H9 (cell line): Measurements from ENCODE around the gene ROBO1. TPM values are rescaled to one million over a fixed set of nuclear protein-coding genes. Genes with fewer than 3 reads are reported as not detected.

Experiments used
- DNase-seq: peaks from one replicate; pipeline ENCODE4 v3.0.0-alpha.2; 2017
- H2AFZ ChIP-seq: one replicate; pipeline ENCODE4 v1.6.1; 2013; ENCODE audit warnings: mild to moderate bottlenecking, low read length, control low read depth, moderate library complexity
- H2AK5ac ChIP-seq: 2 replicates; pipeline ENCODE4 v1.6.1; 2013; ENCODE audit warnings: low read length, control low read depth, mixed read lengths; ENCODE audit not compliant: insufficient read length
- H2BK120ac ChIP-seq: one replicate; pipeline ENCODE4 v1.6.1; 2013; ENCODE audit warnings: low read depth, mild to moderate bottlenecking, low read length, control low read depth, inconsistent platforms; ENCODE audit not compliant: poor library complexity, severe bottlenecking
- H2BK12ac ChIP-seq: 2 replicates; pipeline ENCODE4 v1.6.1; 2013; ENCODE audit warnings: low read length, control low read depth, mixed read lengths, low read depth; ENCODE audit not compliant: insufficient read length
- H2BK15ac ChIP-seq: 2 replicates; pipeline ENCODE4 v1.6.1; 2013; ENCODE audit warnings: low read depth, low read length, control low read depth
- H2BK20ac ChIP-seq: one replicate; pipeline ENCODE4 v1.6.1; 2013; ENCODE audit warnings: low read depth, mild to moderate bottlenecking, low read length, control low read depth, inconsistent platforms; ENCODE audit not compliant: poor library complexity, severe bottlenecking
- H2BK5ac ChIP-seq: 2 replicates; pipeline ENCODE4 v1.6.1; 2013; ENCODE audit warnings: low read length, control low read depth, mixed read lengths; ENCODE audit not compliant: insufficient read length
- H3K14ac ChIP-seq: 2 replicates; pipeline ENCODE4 v1.6.1; 2013; ENCODE audit warnings: low read length, control low read depth; ENCODE audit not compliant: insufficient read depth
- H3K18ac ChIP-seq: 2 replicates; pipeline ENCODE4 v1.6.1; 2013; ENCODE audit warnings: low read depth, mild to moderate bottlenecking, mixed read lengths, low read length, control low read depth; ENCODE audit not compliant: insufficient read length
- H3K23ac ChIP-seq: 2 replicates; pipeline ENCODE4 v1.6.1; 2013; ENCODE audit warnings: low read length, control low read depth, mixed read lengths, low read depth; ENCODE audit not compliant: insufficient read length
- H3K23me2 ChIP-seq: 2 replicates; pipeline ENCODE4 v1.6.1; 2013; ENCODE audit warnings: low read depth, mild to moderate bottlenecking, mixed read lengths, low read length, control low read depth; ENCODE audit not compliant: insufficient read length, poor library complexity, severe bottlenecking
- H3K27ac ChIP-seq: 2 replicates; pipeline ENCODE4 v1.5.1; 2013; ENCODE audit warnings: low read length, control low read depth, mixed read lengths, low read depth; ENCODE audit not compliant: insufficient read length
- H3K27me3 ChIP-seq: 2 replicates; pipeline ENCODE4 v1.6.1; 2013; ENCODE audit warnings: low read length, control low read depth, inconsistent platforms; ENCODE audit not compliant: insufficient read depth
- H3K4ac ChIP-seq: 2 replicates; pipeline ENCODE4 v1.6.1; 2013; ENCODE audit warnings: low read depth, mild to moderate bottlenecking, control low read depth, inconsistent platforms, low read length, moderate library complexity
- H3K4me1 ChIP-seq: 2 replicates; pipeline ENCODE4 v1.6.1; 2013; ENCODE audit warnings: low read length, control low read depth, inconsistent platforms; ENCODE audit not compliant: insufficient read depth
- H3K4me2 ChIP-seq: 2 replicates; pipeline ENCODE4 v1.6.1; 2013; ENCODE audit warnings: low read length, control low read depth, mixed read lengths; ENCODE audit not compliant: insufficient read length, insufficient read depth
- H3K56ac ChIP-seq: 2 replicates; pipeline ENCODE4 v1.6.1; 2013; ENCODE audit warnings: low read depth, mild to moderate bottlenecking, mixed read lengths, low read length, control low read depth; ENCODE audit not compliant: insufficient read length
- H3K79me1 ChIP-seq: 2 replicates; pipeline ENCODE4 v1.6.1; 2013; ENCODE audit warnings: low read depth, mild to moderate bottlenecking, moderate library complexity, low read length, control low read depth, inconsistent platforms; ENCODE audit not compliant: insufficient read depth, poor library complexity, severe bottlenecking
- H3K79me2 ChIP-seq: 2 replicates; pipeline ENCODE4 v1.6.1; 2013; ENCODE audit warnings: low read length, control low read depth, inconsistent platforms; ENCODE audit not compliant: insufficient read depth
- H3K9ac ChIP-seq: 2 replicates; pipeline ENCODE4 v1.6.1; 2013; ENCODE audit warnings: low read length, control low read depth, mixed read lengths; ENCODE audit not compliant: insufficient read length; ENCODE audit errors: extremely low read depth
- H3K9me3 ChIP-seq: one replicate; pipeline ENCODE4 v1.6.1; 2013; ENCODE audit warnings: low read depth, low read length, inconsistent platforms; ENCODE audit not compliant: control insufficient read depth
- H3T11ph ChIP-seq: one replicate; pipeline ENCODE4 v1.6.1; 2013; ENCODE audit warnings: mild to moderate bottlenecking, low read length, control low read depth, inconsistent platforms
- H4K20me1 ChIP-seq: one replicate; pipeline ENCODE4 v1.6.1; 2013; ENCODE audit not compliant: control insufficient read depth, insufficient read length, insufficient read depth
- H4K5ac ChIP-seq: 2 replicates; pipeline ENCODE4 v1.6.1; 2013; ENCODE audit warnings: low read depth, mild to moderate bottlenecking, mixed read lengths, low read length, control low read depth; ENCODE audit not compliant: insufficient read length
- H4K8ac ChIP-seq: replicated peaks from 2 replicates; pipeline ENCODE4 v1.6.1; 2013; ENCODE audit warnings: low read length, control low read depth, mixed read lengths, low read depth; ENCODE audit not compliant: insufficient read length
- H4K91ac ChIP-seq: 2 replicates; pipeline ENCODE4 v1.6.1; 2013; ENCODE audit warnings: low read depth, mild to moderate bottlenecking, moderate library complexity, mixed read lengths, low read length, control low read depth; ENCODE audit not compliant: insufficient read length
- H3K27ac Mint-ChIP-seq, 3 experiments: 2 replicates in 2 of 3; 3 replicates in 1 of 3; pipeline ENCODE4 v1.8.0; 2020 to 2021; ENCODE audit warnings: mixed read lengths in 3 of 3, mild to moderate bottlenecking in 1 of 3, moderate library complexity in 1 of 3
- H3K27me3 Mint-ChIP-seq: 2 replicates; pipeline ENCODE4 v1.8.0; 2021; ENCODE audit warnings: low read depth, mild to moderate bottlenecking, moderate library complexity, mixed read lengths
- H3K36me3 Mint-ChIP-seq, 3 experiments: 2 replicates in 2 of 3; 3 replicates in 1 of 3; pipeline ENCODE4 v1.8.0; 2020 to 2021; ENCODE audit warnings: low read depth in 3 of 3, mixed read lengths in 3 of 3; ENCODE audit not compliant: insufficient read depth in 1 of 3
- H3K4me1 Mint-ChIP-seq, 2 experiments: 2 replicates each; pipeline ENCODE4 v1.8.0; 2020; ENCODE audit warnings: mixed read lengths in 2 of 2
- H3K4me3 Mint-ChIP-seq, 2 experiments: 2 replicates in 1 of 2; 3 replicates in 1 of 2; pipeline ENCODE4 v1.8.0; 2020 to 2021; ENCODE audit warnings: mild to moderate bottlenecking in 2 of 2, mixed read lengths in 2 of 2, moderate library complexity in 1 of 2
- H3K9me3 Mint-ChIP-seq, 2 experiments: 2 replicates in 1 of 2; 3 replicates in 1 of 2; pipeline ENCODE4 v1.8.0; 2020; ENCODE audit warnings: mild to moderate bottlenecking in 2 of 2, mixed read lengths in 2 of 2, moderate library complexity in 1 of 2
- CTCF ChIP-seq: fragments of 200-600 bp; sonication (generic); conservative IDR thresholded peaks from 3 replicates; pipeline ENCODE4 v1.8.0; 2021; ENCODE audit warnings: antibody characterized with exemption, mild to moderate bottlenecking
- WGBS: extraction: QIAGEN DNeasy Blood & Tissue Kit; methylation state at CpG from one replicate; pipeline ENCODE4 v1.1.7; 2013; ENCODE audit warnings: missing lambda C conversion rate, low lambda C conversion rate, mixed read lengths; ENCODE audit not compliant: insufficient read length; ENCODE audit errors: extremely low coverage; 5-methylcytosine and 5-hydroxymethylcytosine counted together
- total RNA-seq: library from RNA; stranded (reverse); gene quantifications from 2 replicates; pipeline ENCODE4 v1.2.1, GENCODE V29; 2021

The ROBO1 gene
- total RNA-seq, 1 experiment from 2014 or later: 62.7 TPM

- no peak overlapping the region for H2BK15ac ChIP-seq
- H3K56ac ChIP-seq: no peak overlapping the region
- Mint-ChIP-seq H3K4me1 (peaks cover 21 to 23% of the 10 kb centered on the region in 2 experiments), H3K36me3 (no peaks in the 10 kb centered on the region), H3K27me3 (no peaks in the 10 kb centered on the region), H3K4me3 (no peak overlapping the region), H3K27ac (no peak overlapping the region), H3K9me3 (no peaks in the 10 kb centered on the region)
- no peak for TF ChIP-seq CTCF
- no peaks in the 10 kb centered on the region for H3K27me3 ChIP-seq
- H3K9me3 ChIP-seq: no peaks in the 10 kb centered on the region
- H3K23me2 ChIP-seq: no peaks in the 10 kb centered on the region
- H2BK12ac ChIP-seq: no peak overlapping the region
- H3K23ac ChIP-seq: no peak overlapping the region
- WGBS: no CpG with 5 or more reads among the region's 4 CpGs
- no peak overlapping the region for H3K4me2 ChIP-seq
- no peaks in the 10 kb centered on the region for H3K79me2 ChIP-seq
- H2BK20ac ChIP-seq: no peak overlapping the region
- no peak overlapping the region for H2AFZ ChIP-seq
- H3K14ac ChIP-seq: no peak overlapping the region
- no peak overlapping the region for H2BK5ac ChIP-seq
- H3K9ac ChIP-seq: no peak overlapping the region
- H3T11ph ChIP-seq: no peak overlapping the region
- no peak overlapping the region for H2AK5ac ChIP-seq
- no peaks in the 10 kb centered on the region for H4K20me1 ChIP-seq
- no peak overlapping the region for H2BK120ac ChIP-seq
- no peak overlapping the region for H3K27ac ChIP-seq
- no peak overlapping the region for H3K18ac ChIP-seq
- H3K4me1 ChIP-seq: no peaks in the 10 kb centered on the region; the same call in 1 of the 2 replicates
- H4K91ac ChIP-seq: no peak overlapping the region
- H3K79me1 ChIP-seq: no peaks in the 10 kb centered on the region
- DNase-seq: no peak
- no peak overlapping the region for H3K4ac ChIP-seq
- no peak overlapping the region for H4K5ac ChIP-seq
- H4K8ac ChIP-seq: no peak overlapping the region
Measured at GRCh38 chr3:79380581-79380980, 387.2 kb downstream of the ROBO1 start.
